Mucosa of rectum (tissue), 2 donors: ENCODE data around the gene OPCML.

ENCODE experiments used
- H3K27ac ChIP-seq, 2 donors: one replicate each; pipeline ENCODE4 v1.7.0; 2013; ENCODE audit warnings: inconsistent platforms in 2 of 2, low read depth in 2 of 2, low read length in 2 of 2
- H3K27me3 ChIP-seq, 2 donors: one replicate each; pipeline ENCODE4 v1.7.0; 2013; ENCODE audit warnings: low read length in 2 of 2; ENCODE audit not compliant: control insufficient read depth in 2 of 2, insufficient read depth in 2 of 2
- H3K36me3 ChIP-seq, 2 donors: one replicate each; pipeline ENCODE4 v1.7.0; 2013; ENCODE audit warnings: low read length in 2 of 2; ENCODE audit not compliant: control insufficient read depth in 2 of 2, insufficient read depth in 2 of 2
- H3K4me1 ChIP-seq, 2 donors: one replicate each; pipeline ENCODE4 v1.7.0; 2013; ENCODE audit warnings: low read length in 2 of 2, mild to moderate bottlenecking in 1 of 2; ENCODE audit not compliant: control insufficient read depth in 2 of 2, insufficient read depth in 2 of 2
- H3K4me3 ChIP-seq, 2 donors: one replicate each; pipeline ENCODE4 v1.7.0; 2013; ENCODE audit warnings: low read length in 2 of 2
- H3K9ac ChIP-seq, 2 donors: one replicate each; pipeline ENCODE4 v1.7.0; 2013; ENCODE audit warnings: low read length in 2 of 2, low read depth in 1 of 2, mild to moderate bottlenecking in 1 of 2
- H3K9me3 ChIP-seq, 2 donors: one replicate each; pipeline ENCODE4 v1.7.0; 2013; ENCODE audit warnings: low read length in 2 of 2; ENCODE audit not compliant: control insufficient read depth in 2 of 2
- donor health status: healthy.
- donor health status: Normal muscosa, but diverticular disease.

Gene OPCML

GRCh38 chr11:132817387-132817786 is 714.9 kb downstream of the OPCML start:
- Histone ChIP-seq H3K4me3 (no peak overlapping the region), H3K36me3 (no peaks in the 10 kb centered on the region), H3K4me1 (no peaks in the 10 kb centered on the region), H3K9ac (no peak overlapping the region), H3K27ac (no peak overlapping the region), H3K27me3 (no peaks in the 10 kb centered on the region), H3K9me3 (peaks cover 0 to 2% of the 10 kb centered on the region in 2 donors)

DNA sequence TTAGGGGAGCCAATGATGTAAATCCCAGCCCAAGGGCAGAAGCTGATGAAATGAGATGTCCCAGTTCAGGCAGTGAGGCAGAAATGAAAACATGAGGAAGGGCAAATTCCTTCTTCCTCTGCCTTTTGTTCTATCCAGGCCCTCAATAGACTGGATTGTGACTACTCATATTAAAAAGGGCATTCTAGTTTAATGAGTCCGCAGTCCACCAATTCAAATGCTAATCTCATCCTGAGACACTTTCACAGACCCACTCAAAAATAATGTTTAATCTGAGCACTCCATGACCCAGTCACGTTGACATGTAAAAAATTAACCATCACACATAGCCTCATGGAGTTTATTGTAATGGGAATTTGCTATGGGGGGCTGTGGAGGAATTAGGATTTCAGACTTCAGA is 717.9 kb downstream of the OPCML start:
- peaks cover 0 to 2% of the 10 kb centered on the region in 2 donors for H3K9me3 ChIP-seq
- no peaks in the 10 kb centered on the region for H3K27me3 ChIP-seq
- H3K36me3 ChIP-seq = no peaks in the 10 kb centered on the region

DNA sequence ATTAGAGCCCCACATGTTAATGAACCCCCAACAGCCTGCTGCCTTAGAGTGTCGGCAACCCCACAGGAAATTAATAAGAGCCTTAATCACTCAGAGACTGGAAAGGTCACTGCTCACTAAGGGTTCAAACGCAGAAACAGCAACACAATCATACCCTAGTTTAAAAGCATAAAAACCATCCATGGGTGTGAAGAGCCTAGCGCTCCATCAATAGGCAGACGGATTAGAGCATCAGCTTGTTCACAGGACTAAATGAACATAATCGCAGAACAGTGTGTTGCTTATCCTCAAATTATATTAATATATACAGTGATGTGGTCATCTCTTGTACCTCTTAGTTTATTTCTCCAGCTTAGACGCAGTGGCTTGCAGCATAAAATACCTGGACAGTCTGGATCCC is 720.7 kb downstream of the OPCML start:
- Histone ChIP-seq H3K9ac (no peak overlapping the region), H3K27ac (no peak overlapping the region), H3K4me3 (no peak overlapping the region), H3K4me1 (no peaks in the 10 kb centered on the region), H3K9me3 (peaks cover 0 to 2% of the 10 kb centered on the region in 2 donors), H3K27me3 (no peaks in the 10 kb centered on the region), H3K36me3 (no peaks in the 10 kb centered on the region)

More for the DNA sequence above, 717.9 kb downstream of the OPCML start:
- Histone ChIP-seq H3K4me1 (no peaks in the 10 kb centered on the region), H3K4me3 (no peak overlapping the region), H3K27ac (no peak overlapping the region), H3K9ac (no peak overlapping the region)

GRCh38 chr11:132809070-132809469 is 723.2 kb downstream of the OPCML start:
- H3K36me3 ChIP-seq = no peaks in the 10 kb centered on the region
- H3K27ac ChIP-seq = no peak overlapping the region
- H3K9me3 ChIP-seq = no peaks in the 10 kb centered on the region
- H3K4me3 ChIP-seq = no peak overlapping the region
- no peaks in the 10 kb centered on the region for H3K27me3 ChIP-seq
- no peak overlapping the region for H3K9ac ChIP-seq
- no peaks in the 10 kb centered on the region for H3K4me1 ChIP-seq

DNA sequence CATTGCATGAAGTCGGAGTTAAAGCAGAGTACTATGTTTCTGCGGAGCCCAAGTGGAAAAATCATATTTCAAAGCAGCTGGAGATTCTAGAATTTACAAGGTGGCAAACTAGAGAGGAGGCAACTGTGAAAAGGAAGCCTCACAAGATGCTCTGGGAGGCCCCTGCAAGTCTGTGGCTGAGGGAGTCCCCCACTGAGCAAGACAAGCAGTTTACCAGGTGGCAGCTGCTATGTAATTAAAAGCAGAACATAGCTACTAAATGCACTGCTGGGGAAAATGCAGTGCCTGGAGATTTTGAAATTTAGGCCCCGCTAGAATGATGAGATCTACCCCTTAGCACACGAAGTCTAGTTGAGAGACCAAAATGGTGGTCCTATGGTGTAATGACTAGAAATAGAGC is 728.0 kb downstream of the OPCML start:
- no peaks in the 10 kb centered on the region for H3K36me3 ChIP-seq
- H3K9me3 ChIP-seq = no peaks in the 10 kb centered on the region
- H3K4me3 ChIP-seq = no peak overlapping the region
- H3K27ac ChIP-seq = no peak overlapping the region
- no peaks in the 10 kb centered on the region for H3K4me1 ChIP-seq
- no peaks in the 10 kb centered on the region for H3K27me3 ChIP-seq
- no peak overlapping the region for H3K9ac ChIP-seq

DNA sequence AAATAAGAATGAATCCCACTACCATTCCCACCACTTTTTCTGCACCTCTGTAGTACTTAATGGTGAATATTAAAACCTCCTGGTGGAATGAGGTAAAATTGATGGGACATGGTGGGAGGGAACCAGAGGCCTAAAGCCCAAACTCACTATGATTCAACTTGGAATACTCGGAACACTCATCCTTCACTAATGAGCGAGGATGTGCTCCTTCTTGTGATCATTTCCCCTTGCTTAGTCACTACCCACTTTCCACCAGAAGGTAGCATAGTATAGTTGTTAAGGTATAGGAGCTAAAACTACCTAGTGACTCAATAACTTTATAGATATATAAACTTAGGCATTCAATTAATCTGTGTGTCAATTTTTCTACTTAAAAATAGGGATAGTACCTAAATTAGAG is 728.9 kb downstream of the OPCML start:
- H3K9ac ChIP-seq = no peak overlapping the region
- no peaks in the 10 kb centered on the region for H3K27me3 ChIP-seq
- no peak overlapping the region for H3K27ac ChIP-seq
- H3K4me1 ChIP-seq = no peaks in the 10 kb centered on the region
- no peak overlapping the region for H3K4me3 ChIP-seq
- no peaks in the 10 kb centered on the region for H3K9me3 ChIP-seq
- no peaks in the 10 kb centered on the region for H3K36me3 ChIP-seq

DNA sequence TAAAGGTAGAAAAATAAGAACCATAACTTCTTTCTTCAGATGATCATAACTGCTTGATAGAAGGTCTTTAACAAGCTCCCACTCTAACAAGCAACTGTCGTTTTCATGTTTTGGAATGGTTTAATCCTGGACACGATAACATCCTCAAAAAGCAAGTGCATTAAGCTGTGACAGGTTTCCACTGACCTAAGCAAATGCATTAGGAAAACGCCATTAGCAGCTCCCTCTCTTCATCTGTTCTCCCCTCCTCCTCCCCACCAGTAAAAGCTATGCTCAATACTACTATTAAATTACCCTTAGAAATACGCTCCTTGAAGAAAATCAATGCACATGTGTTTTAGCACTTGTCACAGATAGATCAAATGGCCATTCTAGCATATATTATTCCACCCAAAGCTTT is 729.4 kb downstream of the OPCML start:
- Histone ChIP-seq H3K27me3 (no peaks in the 10 kb centered on the region), H3K4me1 (no peaks in the 10 kb centered on the region), H3K27ac (no peak overlapping the region), H3K9ac (no peak overlapping the region), H3K36me3 (no peaks in the 10 kb centered on the region), H3K4me3 (no peak overlapping the region), H3K9me3 (no peaks in the 10 kb centered on the region)

GRCh38 chr11:132793831-132794230 is 738.5 kb downstream of the OPCML start:
- no peak overlapping the region for H3K27ac ChIP-seq
- H3K27me3 ChIP-seq = no peaks in the 10 kb centered on the region
- H3K4me3 ChIP-seq = no peak overlapping the region
- H3K9me3 ChIP-seq = no peaks in the 10 kb centered on the region
- H3K4me1 ChIP-seq = no peaks in the 10 kb centered on the region
- H3K9ac ChIP-seq = no peak overlapping the region
- H3K36me3 ChIP-seq = no peaks in the 10 kb centered on the region

DNA sequence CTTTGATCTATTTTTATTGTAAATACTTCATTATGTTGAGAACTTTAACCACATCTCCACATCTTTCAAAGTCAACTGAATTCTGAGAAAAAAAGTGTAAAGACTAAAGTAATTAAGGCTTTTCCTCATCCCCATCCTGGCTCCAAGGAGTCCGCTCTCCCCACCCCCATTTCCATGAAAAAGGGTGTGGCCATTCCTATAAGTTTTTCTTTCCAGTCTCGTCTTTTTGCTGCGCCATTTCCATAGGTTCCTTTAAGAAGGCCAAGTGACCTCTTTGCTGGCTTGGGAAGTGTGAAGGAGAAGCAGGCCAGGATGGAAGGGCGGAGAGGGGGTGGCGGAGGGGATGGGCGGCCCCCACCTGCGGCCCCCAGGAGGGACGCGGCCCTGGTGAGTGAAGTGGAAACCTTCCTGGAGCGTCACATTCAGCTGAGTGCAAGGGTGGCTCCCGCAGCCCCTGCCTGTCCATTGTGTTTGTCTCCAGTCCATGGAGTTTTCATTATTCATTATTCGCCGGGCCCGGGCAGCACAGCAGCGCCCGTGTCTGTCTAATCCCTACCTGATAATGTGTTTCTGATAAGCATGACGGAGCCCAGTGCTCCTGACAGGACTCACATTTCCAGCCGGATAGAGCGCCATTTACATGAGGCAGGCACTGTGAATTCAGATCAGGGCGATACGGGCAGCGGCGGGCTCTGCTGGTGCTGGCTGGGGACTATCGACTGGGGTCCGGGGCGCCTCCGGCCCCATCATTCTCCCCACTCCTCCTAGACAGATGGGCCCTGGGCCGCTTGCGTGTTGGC is 739.8 kb downstream of the OPCML start:
- no peak overlapping the region for H3K27ac ChIP-seq
- H3K9ac ChIP-seq = no peak overlapping the region

DNA sequence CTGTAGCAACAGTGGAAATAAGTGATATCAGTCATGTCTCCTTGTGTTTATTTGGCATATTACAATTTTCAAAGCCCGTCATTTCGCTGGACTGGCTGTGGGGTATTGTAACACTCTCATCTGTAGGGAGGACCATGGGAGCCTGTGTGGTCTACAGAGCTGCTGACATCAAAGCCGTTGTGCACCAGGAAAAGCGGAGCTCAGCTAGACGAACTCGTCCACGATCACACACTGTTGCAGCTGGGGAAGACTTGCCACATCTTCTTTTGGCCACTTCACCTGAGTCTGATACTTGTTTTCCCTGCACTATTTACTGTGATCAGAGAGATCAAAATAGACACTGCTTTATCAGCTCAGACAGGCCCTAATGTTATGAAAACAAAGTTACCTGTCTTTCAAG is 741.3 kb downstream of the OPCML start:
- no peak overlapping the region for H3K27ac ChIP-seq
- H3K27me3 ChIP-seq = no peaks in the 10 kb centered on the region
- no peak overlapping the region for H3K9ac ChIP-seq
- no peaks in the 10 kb centered on the region for H3K9me3 ChIP-seq
- no peaks in the 10 kb centered on the region for H3K4me1 ChIP-seq
- no peak overlapping the region for H3K4me3 ChIP-seq
- H3K36me3 ChIP-seq = no peaks in the 10 kb centered on the region

More for the DNA sequence above, 739.8 kb downstream of the OPCML start:
- Histone ChIP-seq H3K9me3 (no peaks in the 10 kb centered on the region), H3K36me3 (no peaks in the 10 kb centered on the region), H3K4me1 (no peaks in the 10 kb centered on the region), H3K27me3 (no peaks in the 10 kb centered on the region), H3K4me3 (no peak overlapping the region)
